C4-2B (cell line): ENCODE results near the gene GNG4.

ENCODE experiments used
- H3K27ac ChIP-seq: fragments of 450-650 bp; 2 replicates; pipeline ENCODE4 v1.5.1; 2017
- ZFX ChIP-seq: fragments of 450-650 bp; IDR thresholded peaks from 2 replicates; pipeline ENCODE4 v1.6.1; 2017
- TF ChIP-seq, protein P1 (sequence below): fragments of 450-650 bp; conservative IDR thresholded peaks from 2 replicates; pipeline ENCODE4 v1.5.1; 2017; ENCODE audit warnings: mild to moderate bottlenecking

Gene GNG4

DNA sequence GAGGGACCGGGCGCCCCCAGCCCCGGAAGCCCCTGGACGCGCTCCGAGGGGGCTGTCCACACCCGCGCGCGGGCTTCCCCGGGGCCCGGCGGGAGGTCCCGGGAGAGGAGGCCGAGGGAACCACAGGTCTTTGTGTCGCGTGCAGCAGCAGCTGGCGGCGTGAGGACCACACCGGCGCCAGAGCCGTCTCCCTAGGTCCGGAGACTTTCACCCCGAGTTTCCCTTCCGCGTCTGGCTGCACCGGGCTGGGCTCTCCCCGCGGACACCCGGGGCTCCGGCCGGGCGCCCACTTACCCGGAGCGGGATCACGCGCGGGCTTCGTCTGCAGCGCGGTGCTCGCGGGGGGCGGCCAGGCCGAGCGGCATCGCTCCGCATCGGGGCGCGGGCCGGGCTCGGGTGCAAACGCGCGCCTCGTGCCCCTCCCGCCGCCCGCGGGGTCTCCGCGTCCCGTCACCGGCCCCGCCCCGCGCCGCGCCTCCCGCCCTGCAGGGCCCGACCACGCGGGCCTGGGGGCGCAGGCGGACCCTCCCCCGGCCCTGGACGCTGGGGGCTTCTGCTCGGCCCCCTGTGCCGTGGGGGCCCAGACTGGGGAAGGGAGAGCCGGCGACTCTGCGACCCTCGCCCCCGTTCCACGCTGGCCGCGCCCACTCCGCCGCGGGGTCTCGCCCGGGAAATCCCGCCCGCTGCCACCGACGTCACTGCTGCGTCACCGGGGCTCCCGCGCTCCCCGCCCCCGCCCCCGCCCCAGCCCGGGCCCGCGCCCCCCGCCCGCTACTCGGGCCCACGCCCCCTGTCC lies at the start of gene GNG4:
Gene GNG4 (minus strand): TSS at position 417 of the 796 bp plus-strand sequence. CDS start 65,946 bp downstream, outside the sequence.
- peak within 1 kb of the TSS; percentile 41 for H3K27ac ChIP-seq
- TF ChIP-seq, protein P1, sequence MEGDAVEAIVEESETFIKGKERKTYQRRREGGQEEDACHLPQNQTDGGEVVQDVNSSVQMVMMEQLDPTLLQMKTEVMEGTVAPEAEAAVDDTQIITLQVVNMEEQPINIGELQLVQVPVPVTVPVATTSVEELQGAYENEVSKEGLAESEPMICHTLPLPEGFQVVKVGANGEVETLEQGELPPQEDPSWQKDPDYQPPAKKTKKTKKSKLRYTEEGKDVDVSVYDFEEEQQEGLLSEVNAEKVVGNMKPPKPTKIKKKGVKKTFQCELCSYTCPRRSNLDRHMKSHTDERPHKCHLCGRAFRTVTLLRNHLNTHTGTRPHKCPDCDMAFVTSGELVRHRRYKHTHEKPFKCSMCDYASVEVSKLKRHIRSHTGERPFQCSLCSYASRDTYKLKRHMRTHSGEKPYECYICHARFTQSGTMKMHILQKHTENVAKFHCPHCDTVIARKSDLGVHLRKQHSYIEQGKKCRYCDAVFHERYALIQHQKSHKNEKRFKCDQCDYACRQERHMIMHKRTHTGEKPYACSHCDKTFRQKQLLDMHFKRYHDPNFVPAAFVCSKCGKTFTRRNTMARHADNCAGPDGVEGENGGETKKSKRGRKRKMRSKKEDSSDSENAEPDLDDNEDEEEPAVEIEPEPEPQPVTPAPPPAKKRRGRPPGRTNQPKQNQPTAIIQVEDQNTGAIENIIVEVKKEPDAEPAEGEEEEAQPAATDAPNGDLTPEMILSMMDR = no peak
- peak; percentile 49; the same call in 1 of the 2 replicates for TF ChIP-seq ZFX

DNA sequence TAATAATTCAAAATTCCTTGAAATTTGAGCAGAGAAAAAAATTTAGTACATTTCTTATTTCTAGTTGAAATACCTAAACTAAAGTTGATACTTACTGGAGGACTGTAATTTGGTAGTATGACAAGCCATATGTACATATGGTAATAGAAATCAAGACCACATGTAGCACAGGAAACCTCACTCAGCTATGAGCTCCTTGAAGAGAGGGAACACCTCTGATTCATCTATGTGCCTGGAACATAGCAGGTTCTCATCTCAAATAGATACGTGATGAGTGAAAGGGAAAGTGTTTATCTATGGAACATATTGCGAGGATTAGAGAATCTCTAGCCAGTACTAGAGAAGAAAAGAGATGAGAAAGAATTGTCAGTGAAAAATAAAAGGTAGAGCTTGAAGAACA lies 47.9 kb upstream of the GNG4 start:
- no peak overlapping the region for H3K27ac ChIP-seq
- TF ChIP-seq ZFX = no peak
- TF ChIP-seq, protein P1 = no peak

DNA sequence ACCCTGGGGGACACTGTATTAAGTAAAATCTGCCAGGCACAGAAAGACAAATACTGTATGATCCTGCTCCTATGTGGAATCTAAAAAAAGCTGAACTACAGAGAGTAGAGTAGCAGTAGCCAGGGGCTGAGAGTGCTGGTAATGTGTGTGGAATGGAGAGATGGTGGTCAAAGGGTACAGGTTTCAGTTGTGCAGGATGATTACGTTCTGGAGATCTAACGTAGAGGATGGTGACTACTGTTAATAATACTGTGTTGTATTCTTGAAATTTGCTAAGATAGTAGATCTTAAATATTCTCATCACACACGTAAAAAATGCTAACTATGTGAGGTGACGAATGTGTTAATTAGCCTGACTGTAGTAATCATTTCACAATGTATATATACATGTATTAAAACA lies 39.8 kb upstream of the GNG4 start:
- TF ChIP-seq, protein P1 = no peak
- TF ChIP-seq ZFX = no peak
- no peak overlapping the region for H3K27ac ChIP-seq

DNA sequence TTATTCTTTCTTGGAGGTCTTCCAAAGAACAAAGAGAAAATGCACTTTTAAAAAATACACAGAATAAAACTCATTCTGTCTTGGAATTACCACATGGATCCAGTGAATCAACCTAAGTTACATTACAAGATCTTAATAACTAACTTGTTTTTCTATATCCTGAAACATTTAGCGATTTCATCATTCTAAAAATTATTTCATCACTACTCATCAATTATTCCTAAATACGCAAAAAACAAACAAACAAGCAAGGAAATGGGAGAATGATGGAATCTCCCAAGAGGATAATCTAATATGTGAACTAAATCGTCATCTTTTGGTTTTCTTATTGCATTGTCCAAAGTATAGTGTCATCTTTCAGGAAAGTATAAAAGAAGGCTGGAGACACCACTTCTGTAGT lies 38.5 kb upstream of the GNG4 start:
- TF ChIP-seq ZFX = no peak
- TF ChIP-seq, protein P1 = no peak
- no peak overlapping the region for H3K27ac ChIP-seq

DNA sequence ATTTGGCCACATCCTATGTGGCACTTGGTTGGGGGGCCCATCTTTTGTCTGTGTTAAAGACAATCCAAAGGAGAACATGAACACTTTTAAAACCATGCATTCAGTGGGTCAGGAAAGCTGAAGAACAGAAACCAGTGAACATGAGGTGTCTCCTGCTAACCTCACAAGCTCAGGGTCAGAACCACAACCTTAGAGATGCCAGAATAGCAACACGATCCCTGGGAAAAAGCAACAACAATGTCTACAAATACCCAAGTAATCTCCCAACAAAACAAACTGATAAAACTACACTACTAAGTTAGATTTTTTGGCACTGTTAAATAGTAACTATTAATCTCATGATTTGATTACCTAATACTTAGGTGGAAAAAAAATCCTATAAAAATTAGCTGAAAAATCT lies 34.1 kb upstream of the GNG4 start:
- TF ChIP-seq, protein P1 = no peak
- TF ChIP-seq ZFX = no peak

DNA sequence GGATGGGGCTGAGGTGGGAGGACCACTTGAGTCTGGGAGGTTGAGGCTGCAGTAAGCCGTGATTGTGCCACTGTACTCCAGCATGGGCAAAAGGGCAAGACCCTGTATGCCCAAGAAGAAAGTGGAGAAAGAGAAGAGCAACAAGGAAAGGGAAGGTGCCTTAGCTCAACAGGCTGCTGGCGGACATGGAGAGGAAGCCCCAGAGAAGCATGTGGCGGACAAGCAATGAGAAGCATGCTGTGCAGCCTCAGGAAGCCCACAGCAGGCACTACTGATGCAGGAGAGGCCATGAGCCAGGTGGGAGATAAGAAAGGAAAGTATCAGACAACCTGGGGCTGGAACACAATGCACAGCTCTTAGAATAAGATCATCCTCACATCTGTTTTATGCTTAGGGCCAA lies 32.6 kb upstream of the GNG4 start:
- H3K27ac ChIP-seq = no peak overlapping the region

More for the DNA sequence above, 34.1 kb upstream of the GNG4 start:
- no peak overlapping the region for H3K27ac ChIP-seq

DNA sequence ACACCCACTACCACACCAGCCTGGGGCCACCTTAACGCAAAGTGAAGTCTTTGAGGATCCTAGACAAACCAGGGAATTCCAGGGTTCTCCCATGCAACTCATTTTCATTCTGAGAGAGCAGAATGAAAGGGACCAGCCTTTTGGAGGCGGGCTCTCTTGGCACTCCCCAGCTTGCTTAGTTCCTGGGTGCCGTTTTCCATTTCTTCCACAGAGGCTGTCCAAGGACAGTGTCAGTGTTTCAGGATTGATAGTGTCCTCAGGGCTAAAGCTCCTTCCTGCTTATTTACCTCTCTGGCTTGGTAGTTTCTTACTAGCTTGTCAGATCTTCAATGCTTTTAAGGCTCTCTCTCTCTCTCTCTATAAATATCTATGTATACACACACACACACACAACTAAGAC lies 30.1 kb upstream of the GNG4 start:
- TF ChIP-seq, protein P1 = no peak
- no peak for TF ChIP-seq ZFX
- no peak overlapping the region for H3K27ac ChIP-seq

More for the DNA sequence above, 32.6 kb upstream of the GNG4 start:
- TF ChIP-seq, protein P1 = no peak
- TF ChIP-seq ZFX = no peak
